Ishikawa (cell line): ENCODE measurements around the gene ITGB1.

ENCODE experiments used
- CEBPB ChIP-seq: IDR thresholded peaks from 2 replicates; pipeline ENCODE4 v1.6.1; 2012
- CREB1 ChIP-seq: IDR thresholded peaks from 2 replicates; pipeline ENCODE4 v1.6.1; 2012; ENCODE audit warnings: low read depth
- EGR1 ChIP-seq: IDR thresholded peaks from 2 replicates; pipeline ENCODE4 v1.6.1; 2012
- EP300 ChIP-seq: IDR thresholded peaks from 2 replicates; pipeline ENCODE4 v1.6.1; 2012; ENCODE audit warnings: borderline replicate concordance
- FOXM1 ChIP-seq: IDR thresholded peaks from 2 replicates; pipeline ENCODE4 v1.6.1; 2012; ENCODE audit warnings: low read depth, borderline replicate concordance
- MAX ChIP-seq: IDR thresholded peaks from 2 replicates; pipeline ENCODE4 v1.6.1; 2012
- NFIC ChIP-seq: IDR thresholded peaks from 2 replicates; pipeline ENCODE4 v1.6.1; 2012
- RAD21 ChIP-seq: IDR thresholded peaks from 2 replicates; pipeline ENCODE4 v1.6.1; 2012; ENCODE audit warnings: low read depth
- TAF1 ChIP-seq: IDR thresholded peaks from 2 replicates; pipeline ENCODE4 v1.6.1; 2012; ENCODE audit warnings: low read depth, mild to moderate bottlenecking
- TCF12 ChIP-seq: IDR thresholded peaks from 2 replicates; pipeline ENCODE4 v1.6.1; 2012; ENCODE audit warnings: low read depth
- TEAD4 ChIP-seq: IDR thresholded peaks from 2 replicates; pipeline ENCODE4 v1.6.1; 2012
- USF1 ChIP-seq: IDR thresholded peaks from 2 replicates; pipeline ENCODE4 v1.6.1; 2012
- YY1 ChIP-seq: IDR thresholded peaks from 2 replicates; pipeline ENCODE4 v1.6.1; 2012; ENCODE audit warnings: low read depth
- ZBTB7A ChIP-seq: IDR thresholded peaks from 2 replicates; pipeline ENCODE4 v1.6.1; 2012; ENCODE audit warnings: low read depth
- TF ChIP-seq, protein P1 (sequence below): IDR thresholded peaks from 2 replicates; pipeline ENCODE4 v1.6.1; 2012; ENCODE audit warnings: low read depth, mild to moderate bottlenecking

ITGB1 gene

GRCh38 chr10:32889631-32890212, 68.3 kb downstream of the ITGB1 start:
- no peak for TF ChIP-seq ZBTB7A

GRCh38 chr10:32888161-32888927, 69.7 kb downstream of the ITGB1 start:
- TF ChIP-seq ZBTB7A (no peak), NFIC (no peak), CEBPB (no peak), TCF12 (no peak), RAD21 (no peak), YY1 (no peak), EP300 (no peak), EGR1 (no peak), MAX (no peak), TEAD4 (no peak), FOXM1 (no peak), TAF1 (no peak), CREB1 (no peak), USF1 (no peak)
- TF ChIP-seq, protein P1, sequence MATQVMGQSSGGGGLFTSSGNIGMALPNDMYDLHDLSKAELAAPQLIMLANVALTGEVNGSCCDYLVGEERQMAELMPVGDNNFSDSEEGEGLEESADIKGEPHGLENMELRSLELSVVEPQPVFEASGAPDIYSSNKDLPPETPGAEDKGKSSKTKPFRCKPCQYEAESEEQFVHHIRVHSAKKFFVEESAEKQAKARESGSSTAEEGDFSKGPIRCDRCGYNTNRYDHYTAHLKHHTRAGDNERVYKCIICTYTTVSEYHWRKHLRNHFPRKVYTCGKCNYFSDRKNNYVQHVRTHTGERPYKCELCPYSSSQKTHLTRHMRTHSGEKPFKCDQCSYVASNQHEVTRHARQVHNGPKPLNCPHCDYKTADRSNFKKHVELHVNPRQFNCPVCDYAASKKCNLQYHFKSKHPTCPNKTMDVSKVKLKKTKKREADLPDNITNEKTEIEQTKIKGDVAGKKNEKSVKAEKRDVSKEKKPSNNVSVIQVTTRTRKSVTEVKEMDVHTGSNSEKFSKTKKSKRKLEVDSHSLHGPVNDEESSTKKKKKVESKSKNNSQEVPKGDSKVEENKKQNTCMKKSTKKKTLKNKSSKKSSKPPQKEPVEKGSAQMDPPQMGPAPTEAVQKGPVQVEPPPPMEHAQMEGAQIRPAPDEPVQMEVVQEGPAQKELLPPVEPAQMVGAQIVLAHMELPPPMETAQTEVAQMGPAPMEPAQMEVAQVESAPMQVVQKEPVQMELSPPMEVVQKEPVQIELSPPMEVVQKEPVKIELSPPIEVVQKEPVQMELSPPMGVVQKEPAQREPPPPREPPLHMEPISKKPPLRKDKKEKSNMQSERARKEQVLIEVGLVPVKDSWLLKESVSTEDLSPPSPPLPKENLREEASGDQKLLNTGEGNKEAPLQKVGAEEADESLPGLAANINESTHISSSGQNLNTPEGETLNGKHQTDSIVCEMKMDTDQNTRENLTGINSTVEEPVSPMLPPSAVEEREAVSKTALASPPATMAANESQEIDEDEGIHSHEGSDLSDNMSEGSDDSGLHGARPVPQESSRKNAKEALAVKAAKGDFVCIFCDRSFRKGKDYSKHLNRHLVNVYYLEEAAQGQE: no peak

DNA sequence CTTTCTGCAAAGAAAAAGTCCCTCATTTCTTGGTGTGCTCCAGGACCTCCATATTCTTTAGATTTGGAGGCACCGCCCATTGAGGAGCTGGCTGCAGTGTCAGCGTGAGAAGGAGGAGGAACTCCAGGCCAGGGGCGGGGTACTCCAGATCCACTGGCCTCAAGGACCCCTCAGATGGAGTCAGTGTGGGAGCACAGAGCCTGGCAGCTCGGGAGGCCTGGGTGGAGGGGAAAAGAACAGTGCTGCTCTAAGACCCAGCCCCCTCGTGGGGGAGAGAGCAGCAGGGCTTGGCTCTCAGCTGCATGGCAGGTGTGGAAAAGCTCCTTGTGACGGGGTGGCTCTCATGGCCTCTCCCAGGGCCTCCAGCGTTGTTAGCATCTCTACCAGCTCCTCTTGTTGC, 70.5 kb downstream of the ITGB1 start:
- TF ChIP-seq MAX (no peak), YY1 (no peak), TAF1 (no peak), EP300 (no peak), RAD21 (no peak), NFIC (no peak), TEAD4 (no peak), FOXM1 (no peak), USF1 (no peak)

- TF ChIP-seq TAF1 (no peak), EGR1 (no peak), RAD21 (no peak), USF1 (no peak), ZBTB7A (no peak), CEBPB (no peak), FOXM1 (no peak), NFIC (no peak), CREB1 (no peak), TCF12 (no peak), YY1 (no peak), TEAD4 (no peak), EP300 (no peak), MAX (no peak)
- TF ChIP-seq, protein P1: no peak
These were observed 76.0 kb downstream of the ITGB1 start for GRCh38 chr10:32882076-32882475.

- no peak for TF ChIP-seq CEBPB
- TF ChIP-seq RAD21: no peak
- TF ChIP-seq EP300: no peak
- no peak for TF ChIP-seq EGR1
- TF ChIP-seq, protein P1: no peak
- no peak for TF ChIP-seq MAX
- TF ChIP-seq FOXM1: no peak
- no peak for TF ChIP-seq ZBTB7A
- TF ChIP-seq USF1: no peak
- no peak for TF ChIP-seq NFIC
- no peak for TF ChIP-seq TAF1
- no peak for TF ChIP-seq CREB1
- no peak for TF ChIP-seq TEAD4
- no peak for TF ChIP-seq YY1
- no peak for TF ChIP-seq TCF12
These were observed 79.4 kb downstream of the ITGB1 start for GRCh38 chr10:32878646-32879045.
